Panc1 (cell line): ENCODE results near the gene FGFBP2.

Experiments
- POLR2AphosphoS5 ChIP-seq: IDR thresholded peaks from 2 replicates; pipeline ENCODE4 v1.6.1; 2012; ENCODE audit warnings: mild to moderate bottlenecking, low read depth, low read length, moderate library complexity
- SIN3A ChIP-seq: IDR thresholded peaks from 2 replicates; pipeline ENCODE4 v1.6.1; 2012; ENCODE audit warnings: low read depth, mild to moderate bottlenecking, low read length, moderate library complexity, borderline replicate concordance; ENCODE audit not compliant: insufficient read depth
- TCF7L2 ChIP-seq: IDR thresholded peaks from 2 replicates; pipeline ENCODE4 v1.6.1; 2011; ENCODE audit warnings: mild to moderate bottlenecking, low read depth, low read length, inconsistent platforms
- TF ChIP-seq, protein P1 (sequence below): fragments of 450-650 bp; IDR thresholded peaks from 2 replicates; pipeline ENCODE4 v1.5.1; 2017; ENCODE audit warnings: mild to moderate bottlenecking
- TF ChIP-seq, protein P2 (sequence below), 2 experiments: IDR thresholded peaks; 2 replicates each; pipeline ENCODE4 v1.6.1; 2011 to 2012; ENCODE audit warnings: low read depth in 2 of 2, control low read depth in 1 of 2, low read length in 1 of 2, mild to moderate bottlenecking in 1 of 2, moderate library complexity in 1 of 2; ENCODE audit not compliant: insufficient read depth in 1 of 2

DNA sequence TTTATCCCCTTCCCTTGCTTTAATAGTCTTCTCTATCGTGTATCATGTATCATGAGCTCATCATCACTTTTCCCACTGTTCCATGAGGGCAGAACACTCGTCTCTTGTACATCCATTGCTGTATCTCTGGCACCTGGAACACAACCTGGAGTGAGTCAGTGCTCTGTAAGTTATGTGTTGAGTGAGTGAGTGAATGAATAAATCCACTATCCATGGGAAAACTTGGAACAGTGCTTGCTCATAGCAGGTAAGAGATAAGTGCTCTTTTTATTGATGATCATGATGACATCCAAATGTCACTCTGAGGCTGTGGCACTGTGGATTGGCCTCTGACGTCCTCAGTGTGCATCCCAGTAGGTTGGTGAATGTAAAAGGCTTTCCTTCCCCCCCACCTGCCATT is 28.7 kb downstream of the FGFBP2 start:
- TF ChIP-seq, protein P1, sequence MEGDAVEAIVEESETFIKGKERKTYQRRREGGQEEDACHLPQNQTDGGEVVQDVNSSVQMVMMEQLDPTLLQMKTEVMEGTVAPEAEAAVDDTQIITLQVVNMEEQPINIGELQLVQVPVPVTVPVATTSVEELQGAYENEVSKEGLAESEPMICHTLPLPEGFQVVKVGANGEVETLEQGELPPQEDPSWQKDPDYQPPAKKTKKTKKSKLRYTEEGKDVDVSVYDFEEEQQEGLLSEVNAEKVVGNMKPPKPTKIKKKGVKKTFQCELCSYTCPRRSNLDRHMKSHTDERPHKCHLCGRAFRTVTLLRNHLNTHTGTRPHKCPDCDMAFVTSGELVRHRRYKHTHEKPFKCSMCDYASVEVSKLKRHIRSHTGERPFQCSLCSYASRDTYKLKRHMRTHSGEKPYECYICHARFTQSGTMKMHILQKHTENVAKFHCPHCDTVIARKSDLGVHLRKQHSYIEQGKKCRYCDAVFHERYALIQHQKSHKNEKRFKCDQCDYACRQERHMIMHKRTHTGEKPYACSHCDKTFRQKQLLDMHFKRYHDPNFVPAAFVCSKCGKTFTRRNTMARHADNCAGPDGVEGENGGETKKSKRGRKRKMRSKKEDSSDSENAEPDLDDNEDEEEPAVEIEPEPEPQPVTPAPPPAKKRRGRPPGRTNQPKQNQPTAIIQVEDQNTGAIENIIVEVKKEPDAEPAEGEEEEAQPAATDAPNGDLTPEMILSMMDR: no peak
- TF ChIP-seq POLR2AphosphoS5: no peak
- TF ChIP-seq, protein P2, sequence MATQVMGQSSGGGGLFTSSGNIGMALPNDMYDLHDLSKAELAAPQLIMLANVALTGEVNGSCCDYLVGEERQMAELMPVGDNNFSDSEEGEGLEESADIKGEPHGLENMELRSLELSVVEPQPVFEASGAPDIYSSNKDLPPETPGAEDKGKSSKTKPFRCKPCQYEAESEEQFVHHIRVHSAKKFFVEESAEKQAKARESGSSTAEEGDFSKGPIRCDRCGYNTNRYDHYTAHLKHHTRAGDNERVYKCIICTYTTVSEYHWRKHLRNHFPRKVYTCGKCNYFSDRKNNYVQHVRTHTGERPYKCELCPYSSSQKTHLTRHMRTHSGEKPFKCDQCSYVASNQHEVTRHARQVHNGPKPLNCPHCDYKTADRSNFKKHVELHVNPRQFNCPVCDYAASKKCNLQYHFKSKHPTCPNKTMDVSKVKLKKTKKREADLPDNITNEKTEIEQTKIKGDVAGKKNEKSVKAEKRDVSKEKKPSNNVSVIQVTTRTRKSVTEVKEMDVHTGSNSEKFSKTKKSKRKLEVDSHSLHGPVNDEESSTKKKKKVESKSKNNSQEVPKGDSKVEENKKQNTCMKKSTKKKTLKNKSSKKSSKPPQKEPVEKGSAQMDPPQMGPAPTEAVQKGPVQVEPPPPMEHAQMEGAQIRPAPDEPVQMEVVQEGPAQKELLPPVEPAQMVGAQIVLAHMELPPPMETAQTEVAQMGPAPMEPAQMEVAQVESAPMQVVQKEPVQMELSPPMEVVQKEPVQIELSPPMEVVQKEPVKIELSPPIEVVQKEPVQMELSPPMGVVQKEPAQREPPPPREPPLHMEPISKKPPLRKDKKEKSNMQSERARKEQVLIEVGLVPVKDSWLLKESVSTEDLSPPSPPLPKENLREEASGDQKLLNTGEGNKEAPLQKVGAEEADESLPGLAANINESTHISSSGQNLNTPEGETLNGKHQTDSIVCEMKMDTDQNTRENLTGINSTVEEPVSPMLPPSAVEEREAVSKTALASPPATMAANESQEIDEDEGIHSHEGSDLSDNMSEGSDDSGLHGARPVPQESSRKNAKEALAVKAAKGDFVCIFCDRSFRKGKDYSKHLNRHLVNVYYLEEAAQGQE (IDR thresholded peaks at IDR 0.05; ENCODE audit: insufficient read depth in 1 of 2, low read depth in 2 of 2, low read length in 1 of 2): no peak
- TF ChIP-seq SIN3A: no peak
- no peak for TF ChIP-seq TCF7L2
